HG03196 (cell line): ENCODE measurements around the gene TMCC1.
A peak's percentile ranks its signal among the peaks of the same experiment; 100 is the strongest.
"Not testable (repeated sequence)": the region's sequence is repeated elsewhere in the genome, so short reads cannot be mapped to it uniquely, and the experiment has no call there.

ENCODE experiments used
- ATAC-seq: cut with Tn5 transposase; IDR thresholded peaks from one replicate; pipeline ENCODE4 v1.9.1; 2021; ENCODE audit not compliant: unreplicated experiment

The TMCC1 gene

DNA sequence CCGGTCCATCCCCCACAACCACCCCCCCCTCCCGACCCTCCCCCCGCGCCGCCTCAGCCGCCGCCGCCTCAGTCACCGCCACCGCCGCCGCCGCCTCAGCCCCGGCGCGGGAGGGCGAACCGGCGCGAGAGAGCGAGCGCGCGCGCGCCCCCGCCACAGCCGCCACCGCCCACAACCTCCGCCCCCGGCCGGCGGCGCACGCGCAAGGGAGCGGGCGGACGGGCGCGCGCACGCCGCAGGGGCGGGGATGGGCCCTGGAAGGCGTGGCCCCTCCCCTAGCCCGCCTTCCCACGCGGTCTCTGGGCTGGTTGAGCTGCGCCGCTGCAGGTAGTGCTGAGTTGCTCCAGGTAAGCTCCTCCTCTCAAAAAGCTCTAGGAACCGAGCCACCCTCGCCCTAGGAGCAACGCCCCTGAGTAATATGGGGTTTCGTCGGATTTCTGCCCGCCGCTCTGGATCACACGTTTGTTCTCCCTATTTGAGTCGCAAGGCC, at the start of gene TMCC1:
TMCC1 (minus strand) TSS at position 131 of the 490 bp plus-strand sequence.
- ATAC-seq, result peak; percentile 79

GRCh38 chr3:129943020-129943419, 49.5 kb upstream of the TMCC1 start:
- ATAC-seq, result no peak

DNA sequence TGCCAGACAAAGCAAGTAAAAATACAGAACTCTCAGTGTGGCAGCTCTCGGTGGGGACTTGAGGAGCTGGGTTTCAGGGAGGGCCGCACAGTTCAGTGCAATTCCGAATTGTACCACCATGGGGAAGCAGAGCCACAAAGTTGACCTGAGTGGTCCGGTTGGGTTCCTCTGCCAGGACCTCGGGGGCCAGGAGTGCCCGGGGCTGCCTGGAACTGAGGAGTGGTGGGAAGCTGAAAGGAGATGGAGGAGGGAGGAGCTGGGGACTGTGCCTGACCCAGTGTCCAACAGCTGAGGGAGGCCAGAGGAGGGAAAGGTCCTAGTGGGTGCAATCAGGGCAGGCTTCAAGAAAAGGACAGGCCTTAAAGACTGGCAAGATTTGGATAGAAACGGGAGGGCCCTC, 48.8 kb upstream of the TMCC1 start:
- ATAC-seq, result peak; percentile 46

DNA sequence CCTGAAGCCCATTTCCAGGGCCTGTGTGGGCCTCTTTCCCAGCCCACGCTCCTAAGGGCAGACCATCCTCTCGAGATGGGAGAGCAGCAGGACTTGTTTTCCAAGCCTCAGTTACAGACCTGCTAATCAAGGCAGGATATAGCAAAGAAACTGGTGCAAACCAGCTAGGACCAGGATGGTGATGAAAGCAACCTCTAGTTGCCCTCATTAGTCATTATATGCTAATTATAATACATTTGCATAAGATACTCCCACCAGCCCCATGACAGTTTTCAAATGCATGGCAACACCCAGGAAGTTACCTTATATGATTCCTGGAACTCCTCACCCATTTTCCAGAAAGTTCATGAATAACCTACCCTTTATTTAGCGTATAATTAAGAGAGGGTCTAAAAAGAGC, 46.6 kb upstream of the TMCC1 start:
- no peak for ATAC-seq

- no peak for ATAC-seq
Observed at GRCh38 chr3:129938140-129938930, 44.8 kb upstream of the TMCC1 start.

DNA sequence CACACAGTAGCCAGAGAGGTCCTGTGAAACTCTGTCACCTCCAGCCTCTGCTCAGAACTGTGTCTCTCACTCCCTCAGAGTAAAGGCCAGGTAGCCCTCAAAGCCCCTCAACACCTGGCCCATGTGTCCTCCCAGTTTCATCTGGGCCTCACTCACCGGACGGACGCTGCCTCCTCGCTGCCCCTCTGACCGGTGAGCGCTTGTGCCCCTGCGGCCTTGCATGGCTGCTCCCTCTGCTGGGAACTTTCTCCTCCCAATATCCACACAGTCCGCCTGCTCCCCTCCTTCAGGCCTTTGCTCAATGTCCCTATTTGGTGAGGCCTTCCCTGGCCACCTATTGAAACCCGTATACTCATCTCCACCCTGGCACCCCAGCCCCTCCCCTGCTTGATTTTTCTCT, 44.2 kb upstream of the TMCC1 start:
- no peak for ATAC-seq

DNA sequence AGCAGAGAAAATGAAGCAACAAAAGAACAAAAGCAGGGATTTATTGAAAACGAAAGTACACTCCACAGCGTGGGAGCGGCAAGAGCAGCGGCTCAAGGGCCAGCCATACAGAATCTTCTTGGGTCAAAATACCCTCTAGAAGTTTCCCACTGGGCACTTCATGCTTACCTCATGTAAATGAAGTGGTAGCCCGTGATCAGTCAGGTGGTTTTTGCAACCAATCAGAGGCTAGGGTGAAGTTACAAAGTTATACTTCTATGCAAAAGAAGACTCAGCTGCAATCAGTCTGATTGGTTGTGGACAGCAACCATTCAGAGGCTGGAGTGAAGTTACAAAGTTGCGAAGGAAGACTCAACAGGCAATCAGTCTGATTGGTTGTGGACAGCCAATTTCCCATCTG, 43.2 kb upstream of the TMCC1 start:
- ATAC-seq, result no peak

DNA sequence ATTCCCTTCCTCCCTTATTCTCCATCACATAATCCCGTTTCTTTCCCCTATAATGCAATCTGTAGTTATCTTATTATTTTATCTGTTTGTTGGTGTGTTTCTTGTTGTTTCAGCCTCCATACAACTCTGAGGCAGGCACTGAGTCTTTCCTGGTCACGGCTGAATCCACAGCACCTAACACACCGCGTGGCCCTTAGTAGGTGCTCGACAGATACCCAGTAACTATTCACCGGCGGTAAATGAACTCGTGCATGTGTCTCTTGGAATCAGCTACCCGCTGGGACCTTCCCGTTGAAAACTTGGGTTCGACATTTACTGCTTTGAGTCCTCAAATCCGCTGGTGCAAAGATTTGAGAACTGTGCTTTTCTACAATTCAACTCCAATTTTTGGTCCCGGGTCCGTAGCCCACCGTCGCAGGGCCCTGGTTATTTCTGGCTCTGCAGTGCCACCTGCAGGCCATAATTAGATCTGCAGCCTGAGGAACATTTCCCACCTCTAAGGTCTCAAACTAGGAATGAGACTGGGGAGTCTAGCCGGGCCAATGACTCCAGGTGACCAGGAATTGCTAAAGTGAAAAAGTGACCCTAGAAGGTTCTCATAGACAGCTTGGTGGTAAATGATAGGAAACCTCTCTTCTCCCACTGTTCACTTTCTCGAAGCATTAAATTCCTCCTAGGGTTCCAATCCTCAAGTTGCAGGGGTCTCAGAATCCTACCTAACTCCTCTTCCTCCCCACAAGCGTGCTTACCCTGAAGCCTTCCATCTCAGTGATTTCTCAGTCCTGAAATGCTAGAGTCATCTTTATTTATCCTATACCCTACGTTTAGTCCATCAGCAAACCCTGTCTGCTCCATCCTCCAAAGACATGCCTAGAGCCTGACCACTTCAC, 41.0 kb upstream of the TMCC1 start:
- ATAC-seq, result no peak

GRCh38 chr3:129933471-129933870, 40.0 kb upstream of the TMCC1 start:
- ATAC-seq, result no peak

DNA sequence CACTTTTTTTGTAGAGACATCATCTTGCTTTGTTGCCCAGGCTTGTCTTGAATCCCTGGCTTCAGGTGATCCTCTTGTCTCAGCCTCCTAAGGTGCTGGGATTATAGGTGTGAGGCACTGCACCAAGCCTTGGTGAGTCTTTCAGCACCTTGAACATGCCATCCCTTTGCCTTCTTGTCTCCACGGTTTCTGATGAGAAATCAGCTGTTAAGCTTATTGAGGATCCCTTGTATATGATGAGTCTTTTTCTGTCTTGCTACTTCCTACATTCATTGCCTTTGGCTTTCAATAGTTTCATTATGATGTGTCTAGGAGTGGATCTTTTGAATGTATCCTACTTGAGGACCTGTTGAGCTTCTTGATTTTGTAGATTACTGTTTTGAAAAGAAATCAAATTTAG, 35.9 kb upstream of the TMCC1 start:
- ATAC-seq, result no peak

GRCh38 chr3:129927072-129927471, 33.6 kb upstream of the TMCC1 start:
- ATAC-seq, result no peak

- ATAC-seq, result no peak
Observed at GRCh38 chr3:129919806-129920205, 26.3 kb upstream of the TMCC1 start.

GRCh38 chr3:129919357-129919756, 25.8 kb upstream of the TMCC1 start:
- no peak for ATAC-seq

- no peak for ATAC-seq
Observed at GRCh38 chr3:129918461-129918860, 24.9 kb upstream of the TMCC1 start.

- ATAC-seq, result no peak
Observed at GRCh38 chr3:129917423-129918007, 24.0 kb upstream of the TMCC1 start.

DNA sequence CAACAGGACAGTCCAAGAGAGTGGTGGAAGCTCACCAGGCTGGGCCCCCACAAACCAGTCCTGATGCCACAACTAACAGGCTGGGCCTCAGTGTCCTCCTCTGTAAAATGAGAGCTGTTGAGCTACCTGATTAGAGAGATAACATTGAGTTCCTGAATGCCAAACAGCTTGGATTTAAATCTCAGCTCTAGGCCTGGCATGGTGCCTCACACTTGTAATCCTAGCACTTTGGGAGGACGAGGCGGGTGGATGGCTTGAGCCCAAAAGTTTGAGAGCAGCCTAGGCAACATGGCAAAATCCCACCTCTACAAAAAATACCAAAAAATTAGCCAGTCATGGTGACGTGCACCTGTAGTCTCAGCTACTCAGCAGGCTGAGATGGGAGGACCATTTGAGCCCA, 20.1 kb upstream of the TMCC1 start:
- ATAC-seq, result no peak

- no peak for ATAC-seq
Observed at GRCh38 chr3:129911261-129911861, 17.9 kb upstream of the TMCC1 start.

DNA sequence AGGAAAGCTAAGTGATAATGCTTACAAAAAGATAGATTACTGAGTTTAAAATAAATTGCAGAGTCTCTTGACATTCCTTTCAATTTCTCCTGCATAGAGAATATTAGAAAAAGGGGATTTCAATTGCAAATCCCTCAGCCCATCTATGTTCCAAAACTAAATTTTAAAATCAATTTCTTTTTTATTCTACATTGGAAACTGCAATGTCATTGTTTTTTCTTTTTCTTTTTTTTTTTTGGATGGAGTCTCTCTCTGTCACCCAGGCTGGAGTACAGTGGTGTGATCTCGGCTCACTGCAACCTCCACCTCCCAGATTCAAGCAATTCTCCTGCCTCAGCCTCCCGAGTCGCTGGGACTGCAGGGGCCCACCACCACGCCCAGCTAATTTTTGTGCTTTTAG, 15.7 kb upstream of the TMCC1 start:
- ATAC-seq, result not testable (repeated sequence)

GRCh38 chr3:129908417-129908816, 14.9 kb upstream of the TMCC1 start:
- ATAC-seq, result no peak

GRCh38 chr3:129901272-129901671, 7.8 kb upstream of the TMCC1 start:
- not testable (repeated sequence) for ATAC-seq

DNA sequence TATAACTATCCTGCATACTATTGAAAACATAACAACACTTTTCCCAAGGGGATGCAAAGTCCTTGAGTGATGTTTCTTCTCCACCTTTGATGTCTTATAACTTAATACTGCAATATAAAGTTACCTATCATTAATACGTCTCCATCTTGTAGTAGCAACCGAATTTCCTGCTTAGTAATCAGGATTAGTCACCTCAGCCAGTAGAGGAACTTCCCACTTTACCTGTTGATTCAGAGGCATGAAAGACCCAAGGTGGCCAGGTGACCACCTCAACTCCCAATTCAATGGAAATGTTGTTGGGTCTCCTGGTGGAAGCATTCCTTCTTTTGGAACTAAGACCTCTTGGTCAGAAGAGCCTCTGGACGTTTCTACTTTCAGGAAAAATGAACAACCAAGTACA, 3.5 kb upstream of the TMCC1 start:
- ATAC-seq, result no peak
